SH-SY5Y (cell line): ENCODE data around the gene CYTH3.

Experiments
- GATA2 ChIP-seq: IDR thresholded peaks from 2 replicates; pipeline ENCODE4 v1.6.1; 2011; ENCODE audit warnings: mild to moderate bottlenecking, low read depth, low read length
- GATA3 ChIP-seq: IDR thresholded peaks from 2 replicates; pipeline ENCODE4 v1.6.1; 2011; ENCODE audit warnings: low read depth, mild to moderate bottlenecking, low read length, moderate library complexity

DNA sequence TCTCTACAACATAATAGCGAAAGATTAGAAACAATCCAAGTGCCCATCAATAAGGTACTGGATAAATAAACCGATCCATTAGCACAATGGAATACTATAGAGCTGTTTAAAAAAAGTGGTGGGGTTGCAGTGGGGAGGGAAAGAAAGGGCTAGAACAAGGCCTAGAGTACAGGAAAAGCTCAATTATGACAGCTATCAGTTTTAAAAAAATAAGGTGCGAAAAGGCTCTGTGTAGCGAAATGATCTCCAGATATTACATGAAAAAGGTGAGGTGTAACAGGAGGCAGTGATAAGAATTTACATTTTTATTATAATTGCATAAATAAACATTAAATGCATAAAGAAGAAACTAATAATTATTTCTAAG is 30.8 kb downstream of the CYTH3 start:
- TF ChIP-seq GATA3 (no peak), GATA2 (no peak)
